GM12878 (cell line): ENCODE results near the gene ALPP. TPM values are rescaled to one million over a fixed set of nuclear protein-coding genes. Genes with fewer than 3 reads are reported as not detected.

Experiments used
- polyA plus RNA-seq, 11 experiments: library from polyadenylated mRNA; depleted of rRNA in 4 of 11; unstranded in 6 of 11; stranded (reverse) in 5 of 11; fragments of >200 nt; fragmentation: Nextera tagmentation in 4 of 11; fragmentation: Illumina TruSeq in 1 of 11; extraction: Ambion mirVana in 4 of 11; extraction: Trizol in 1 of 11; gene quantifications; 1 replicate in 1 of 11; 2 replicates in 10 of 11; pipeline versions ENCODE4 v1.2.1 to v1.2.3, GENCODE V29; 2011 to 2016; ENCODE audit warnings: inconsistent platforms in 2 of 11, missing spikeins in 2 of 11, low read depth in 1 of 11
- small RNA-seq: library from RNA; depleted of rRNA; stranded (forward); fragments of <200 nt; gene quantifications from one replicate; pipeline ENCODE3, GENCODE V24; 2014
- total RNA-seq, 4 experiments: library from RNA; depleted of rRNA in 3 of 4; stranded (reverse); fragments of >200 nt in 3 of 4; fragmentation: Illumina TruSeq in 1 of 4; extraction: Trizol in 1 of 4; gene quantifications; 2 replicates each; pipeline versions ENCODE4 v1.2.1 to v1.2.3, GENCODE V29; 2013 to 2021

The ALPP gene
- total and polyA plus RNA-seq, 10 of the 15 experiments (the other 5 are each of a cell fraction or from before 2014, with no cell fraction given), result 0.21 TPM; not detected in 9

Small RNA genes within 50 kb of the gene (small RNA-seq; reads per million reads assigned to genes)
- gene AC068134.3, result not detected
- gene AC068134.4, result not detected

Other genes with a start within 250 kb of the ALPP start
Only the 7 nearest of the 8 such genes appear.
- gene ALPG, start 28.1 kb downstream of the ALPP start, total RNA-seq (2014; rRNA removed), result not detected in 2 replicates
- not detected in 2 replicates for gene ALPG, start 28.1 kb downstream of the ALPP start, total RNA-seq (2014; rRNA removed; fragmentation: Illumina TruSeq; extraction: Trizol)
- gene ALPG, start 28.1 kb downstream of the ALPP start, total RNA-seq (2021), result not detected in 2 replicates
- gene ALPG, start 28.1 kb downstream of the ALPP start, polyA plus RNA-seq (2011; rRNA removed), result not detected in 2 replicates
- gene ALPG, start 28.1 kb downstream of the ALPP start, polyA plus RNA-seq (2014; fragmentation: Illumina TruSeq; extraction: Trizol), result not detected in 2 replicates
- gene ALPG, start 28.1 kb downstream of the ALPP start, polyA plus RNA-seq (2014; fragmentation: Nextera tagmentation; extraction: Ambion mirVana), result not detected
- not detected in 2 replicates for gene ALPG, start 28.1 kb downstream of the ALPP start, polyA plus RNA-seq (2014; rRNA removed)
- not detected for gene ALPG, start 28.1 kb downstream of the ALPP start, polyA plus RNA-seq (2016; fragmentation: Nextera tagmentation; extraction: Ambion mirVana)
- gene ALPI, start 77.4 kb downstream of the ALPP start, total RNA-seq (2014; rRNA removed), result not detected in 2 replicates
- gene ALPI, start 77.4 kb downstream of the ALPP start, total RNA-seq (2014; rRNA removed; fragmentation: Illumina TruSeq; extraction: Trizol), result not detected in 2 replicates
- gene ALPI, start 77.4 kb downstream of the ALPP start, total RNA-seq (2021), result not detected in 2 replicates
- not detected in 2 replicates for gene ALPI, start 77.4 kb downstream of the ALPP start, polyA plus RNA-seq (2011; rRNA removed)
- gene ALPI, start 77.4 kb downstream of the ALPP start, polyA plus RNA-seq (2014; fragmentation: Illumina TruSeq; extraction: Trizol), result not detected in 2 replicates
- gene ALPI, start 77.4 kb downstream of the ALPP start, polyA plus RNA-seq (2014; fragmentation: Nextera tagmentation; extraction: Ambion mirVana), result not detected
- gene ALPI, start 77.4 kb downstream of the ALPP start, polyA plus RNA-seq (2014; rRNA removed), result not detected in 2 replicates
- not detected for gene ALPI, start 77.4 kb downstream of the ALPP start, polyA plus RNA-seq (2016; fragmentation: Nextera tagmentation; extraction: Ambion mirVana)
- gene ECEL1, start 109.1 kb downstream of the ALPP start, total RNA-seq (2014; rRNA removed), result not detected in 2 replicates
- gene ECEL1, start 109.1 kb downstream of the ALPP start, total RNA-seq (2014; rRNA removed; fragmentation: Illumina TruSeq; extraction: Trizol), result not detected in 2 replicates
- 0.08 TPM in 1 of 2 replicates, not detected in the other for gene ECEL1, start 109.1 kb downstream of the ALPP start, total RNA-seq (2021)
- not detected in 2 replicates for gene ECEL1, start 109.1 kb downstream of the ALPP start, polyA plus RNA-seq (2011; rRNA removed)
- not detected in 2 replicates for gene ECEL1, start 109.1 kb downstream of the ALPP start, polyA plus RNA-seq (2014; fragmentation: Illumina TruSeq; extraction: Trizol)
- not detected for gene ECEL1, start 109.1 kb downstream of the ALPP start, polyA plus RNA-seq (2014; fragmentation: Nextera tagmentation; extraction: Ambion mirVana)
- not detected in 2 replicates for gene ECEL1, start 109.1 kb downstream of the ALPP start, polyA plus RNA-seq (2014; rRNA removed)
- gene ECEL1, start 109.1 kb downstream of the ALPP start, polyA plus RNA-seq (2016; fragmentation: Nextera tagmentation; extraction: Ambion mirVana), result not detected
- not detected in 2 replicates for gene PRSS56, start 141.6 kb downstream of the ALPP start, total RNA-seq (2014; rRNA removed)
- not detected in 2 replicates for gene PRSS56, start 141.6 kb downstream of the ALPP start, total RNA-seq (2014; rRNA removed; fragmentation: Illumina TruSeq; extraction: Trizol)
- gene PRSS56, start 141.6 kb downstream of the ALPP start, total RNA-seq (2021), result not detected in 2 replicates
- gene PRSS56, start 141.6 kb downstream of the ALPP start, polyA plus RNA-seq (2011; rRNA removed), result not detected in 2 replicates
- gene PRSS56, start 141.6 kb downstream of the ALPP start, polyA plus RNA-seq (2014; fragmentation: Illumina TruSeq; extraction: Trizol), result not detected in 2 replicates
- gene PRSS56, start 141.6 kb downstream of the ALPP start, polyA plus RNA-seq (2014; fragmentation: Nextera tagmentation; extraction: Ambion mirVana), result not detected
- not detected in 2 replicates for gene PRSS56, start 141.6 kb downstream of the ALPP start, polyA plus RNA-seq (2014; rRNA removed)
- not detected for gene PRSS56, start 141.6 kb downstream of the ALPP start, polyA plus RNA-seq (2016; fragmentation: Nextera tagmentation; extraction: Ambion mirVana)
- gene CHRND, start 147.4 kb downstream of the ALPP start, total RNA-seq (2014; rRNA removed), result not detected in 2 replicates
- gene CHRND, start 147.4 kb downstream of the ALPP start, total RNA-seq (2014; rRNA removed; fragmentation: Illumina TruSeq; extraction: Trizol), result not detected in 2 replicates
- not detected in 2 replicates for gene CHRND, start 147.4 kb downstream of the ALPP start, total RNA-seq (2021)
- gene CHRND, start 147.4 kb downstream of the ALPP start, polyA plus RNA-seq (2011; rRNA removed), result not detected in 2 replicates
- gene CHRND, start 147.4 kb downstream of the ALPP start, polyA plus RNA-seq (2014; fragmentation: Illumina TruSeq; extraction: Trizol), result not detected in 2 replicates
- not detected for gene CHRND, start 147.4 kb downstream of the ALPP start, polyA plus RNA-seq (2014; fragmentation: Nextera tagmentation; extraction: Ambion mirVana)
- not detected in 2 replicates for gene CHRND, start 147.4 kb downstream of the ALPP start, polyA plus RNA-seq (2014; rRNA removed)
- gene CHRND, start 147.4 kb downstream of the ALPP start, polyA plus RNA-seq (2016; fragmentation: Nextera tagmentation; extraction: Ambion mirVana), result not detected
- gene CHRNG, start 160.9 kb downstream of the ALPP start, total RNA-seq (2014; rRNA removed), result 0.05 TPM in 1 of 2 replicates, not detected in the other
- not detected in 2 replicates for gene CHRNG, start 160.9 kb downstream of the ALPP start, total RNA-seq (2014; rRNA removed; fragmentation: Illumina TruSeq; extraction: Trizol)
- gene CHRNG, start 160.9 kb downstream of the ALPP start, total RNA-seq (2021), result not detected in 2 replicates
- not detected in 2 replicates for gene CHRNG, start 160.9 kb downstream of the ALPP start, polyA plus RNA-seq (2011; rRNA removed)
- gene CHRNG, start 160.9 kb downstream of the ALPP start, polyA plus RNA-seq (2014; fragmentation: Illumina TruSeq; extraction: Trizol), result not detected in 2 replicates
- not detected for gene CHRNG, start 160.9 kb downstream of the ALPP start, polyA plus RNA-seq (2014; fragmentation: Nextera tagmentation; extraction: Ambion mirVana)
- not detected in 2 replicates for gene CHRNG, start 160.9 kb downstream of the ALPP start, polyA plus RNA-seq (2014; rRNA removed)
- gene CHRNG, start 160.9 kb downstream of the ALPP start, polyA plus RNA-seq (2016; fragmentation: Nextera tagmentation; extraction: Ambion mirVana), result under 1 TPM in 1 of 2 experiments, not detected in 1; 0.17 TPM
- 5.9 and 7.4 TPM in 2 replicates for gene TIGD1, start 171.8 kb downstream of the ALPP start, total RNA-seq (2014; rRNA removed)
- gene TIGD1, start 171.8 kb downstream of the ALPP start, total RNA-seq (2014; rRNA removed; fragmentation: Illumina TruSeq; extraction: Trizol), result 5.6 and 6.0 TPM in 2 replicates
- gene TIGD1, start 171.8 kb downstream of the ALPP start, total RNA-seq (2021), result 4.6 and 5.3 TPM in 2 replicates
- 4.2 and 5.7 TPM in 2 replicates for gene TIGD1, start 171.8 kb downstream of the ALPP start, polyA plus RNA-seq (2011; rRNA removed)
- 5.2 and 6.6 TPM in 2 replicates for gene TIGD1, start 171.8 kb downstream of the ALPP start, polyA plus RNA-seq (2014; fragmentation: Illumina TruSeq; extraction: Trizol)
- 1 to 10 TPM; 1.4 to 2.0 TPM for gene TIGD1, start 171.8 kb downstream of the ALPP start, polyA plus RNA-seq (2014; fragmentation: Nextera tagmentation; extraction: Ambion mirVana)
- gene TIGD1, start 171.8 kb downstream of the ALPP start, polyA plus RNA-seq (2014; rRNA removed), result 5.6 and 5.9 TPM in 2 replicates
- gene TIGD1, start 171.8 kb downstream of the ALPP start, polyA plus RNA-seq (2016; fragmentation: Nextera tagmentation; extraction: Ambion mirVana), result 1 to 10 TPM; 6.6 to 8.4 TPM